Epithelial cell of esophagus (primary cell): ENCODE data around the gene INO80.
A peak's percentile ranks its signal among the peaks of the same experiment; 100 is the strongest.

Experiments used
- DNase-seq: peaks from one replicate; pipeline ENCODE4 v3.0.0; 2010; ENCODE audit warnings: low read depth
- H3K4me3 ChIP-seq: 2 replicates; pipeline ENCODE4 v1.5.1; 2011; ENCODE audit warnings: mild to moderate bottlenecking, low read length, control low read depth
- CTCF ChIP-seq: IDR thresholded peaks from 2 replicates; pipeline ENCODE4 v1.5.1; 2011; ENCODE audit warnings: low read depth, mild to moderate bottlenecking, low read length, control low read depth, inconsistent platforms; ENCODE audit not compliant: insufficient read depth; ENCODE audit errors: missing control alignments

INO80 gene

DNA sequence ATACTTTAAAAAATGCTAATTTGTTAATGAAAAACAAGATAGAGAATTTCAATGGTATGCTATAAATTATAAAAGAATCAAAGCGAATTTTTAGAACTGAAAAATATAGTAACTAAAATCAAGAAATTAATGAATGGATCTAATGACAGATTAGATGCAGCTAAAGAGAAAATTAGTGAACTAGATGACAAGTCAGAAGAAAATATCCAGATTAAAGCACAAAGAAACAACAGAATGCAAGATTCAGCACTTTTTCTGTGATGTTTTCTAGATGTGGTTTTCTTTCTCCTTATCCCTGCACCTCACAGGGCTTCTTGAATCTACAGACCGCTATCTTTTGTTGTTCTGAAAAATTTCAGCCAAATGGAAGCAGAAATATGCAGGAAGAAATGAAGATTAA is 54.4 kb downstream of the INO80 start:
- no peak for DNase-seq
- no peak for TF ChIP-seq CTCF
- H3K4me3 ChIP-seq, result no peak overlapping the region

DNA sequence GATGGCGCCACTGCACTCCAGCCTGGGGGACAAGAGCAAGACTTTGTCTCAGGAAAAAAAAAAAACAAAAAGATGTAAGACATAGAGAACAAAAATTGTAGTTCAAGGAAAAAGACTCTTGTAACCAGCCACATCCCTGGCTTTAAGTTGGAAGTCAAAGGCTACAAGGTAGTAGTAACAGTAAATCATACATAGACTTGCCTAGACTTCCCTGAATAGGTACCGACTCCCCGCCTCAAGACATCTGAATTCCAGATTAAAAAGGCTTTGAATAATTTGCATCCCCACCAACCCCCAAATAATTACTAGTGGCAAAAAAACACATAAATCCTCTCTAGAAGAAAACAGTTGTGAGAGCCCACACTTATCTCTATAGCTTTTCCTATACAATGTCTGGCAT is 55.6 kb downstream of the INO80 start:
- DNase-seq, result peak; percentile 64
- H3K4me3 ChIP-seq, result no peak overlapping the region
- TF ChIP-seq CTCF, result no peak

DNA sequence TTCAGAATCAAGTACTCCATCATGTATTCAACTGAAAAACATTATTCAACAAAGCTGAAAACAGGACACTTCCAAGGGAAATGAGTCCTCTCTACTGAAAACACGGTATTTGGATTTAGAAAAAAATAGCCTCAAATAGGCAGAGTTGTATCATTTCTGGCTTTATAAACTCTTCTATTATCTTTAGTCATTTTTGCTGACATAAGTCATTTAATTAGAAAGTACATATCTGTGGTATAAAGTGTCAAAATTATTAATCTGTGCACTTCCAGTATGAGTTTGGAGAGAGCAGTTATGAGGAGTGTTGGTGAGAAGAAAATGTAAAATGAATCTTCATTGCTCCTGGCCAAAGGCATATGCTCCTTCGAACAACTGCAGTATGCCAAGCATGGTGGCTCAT is 59.3 kb downstream of the INO80 start:
- no peak for DNase-seq
- H3K4me3 ChIP-seq, result no peak overlapping the region
- TF ChIP-seq CTCF, result no peak

DNA sequence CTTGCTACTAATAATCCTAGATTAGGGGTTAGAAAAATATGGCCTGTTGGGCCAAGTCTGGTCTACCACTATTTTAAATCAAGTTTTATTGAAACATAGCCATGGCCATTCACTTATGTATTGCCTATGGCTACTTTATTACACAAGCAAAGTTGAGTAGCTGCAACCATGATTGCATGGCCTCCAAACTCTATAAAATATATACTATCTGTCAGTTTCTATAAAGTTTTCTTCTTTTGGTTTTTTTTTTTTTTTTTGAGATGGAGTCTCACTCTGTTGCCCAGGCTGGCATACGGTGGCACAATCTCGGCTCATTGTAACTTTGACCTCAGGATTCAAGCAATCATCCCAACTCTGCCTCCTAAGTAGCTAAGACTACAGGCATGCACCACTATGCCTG is 60.4 kb downstream of the INO80 start:
- no peak overlapping the region for H3K4me3 ChIP-seq
- no peak for TF ChIP-seq CTCF
- DNase-seq, result no peak

- DNase-seq, result no peak
- H3K4me3 ChIP-seq, result no peak overlapping the region
- TF ChIP-seq CTCF, result no peak
Observed at GRCh38 chr15:41051139-41051538, 64.9 kb downstream of the INO80 start.

DNA sequence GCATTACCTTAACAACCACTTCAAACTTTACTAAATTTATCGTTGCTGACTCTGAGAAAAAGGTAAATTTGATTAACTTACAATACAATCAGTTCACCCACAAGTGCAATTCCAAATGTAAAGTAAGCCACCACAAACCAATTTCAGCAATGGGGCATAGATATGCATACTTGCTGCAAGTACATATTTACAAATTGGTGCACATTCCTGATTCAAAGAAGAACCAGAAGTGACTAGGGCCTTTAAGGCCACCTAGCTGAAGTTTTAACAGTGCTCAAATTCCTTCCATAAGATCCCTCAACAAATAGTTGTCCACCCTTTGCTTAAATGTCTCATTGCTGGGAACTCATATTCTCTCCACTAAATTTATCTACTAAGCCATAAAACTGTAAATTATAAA is 67.2 kb downstream of the INO80 start:
- TF ChIP-seq CTCF, result no peak
- DNase-seq, result no peak
- H3K4me3 ChIP-seq, result no peak overlapping the region

GRCh38 chr15:41048397-41048796 is 67.7 kb downstream of the INO80 start:
- H3K4me3 ChIP-seq, result no peak overlapping the region
- no peak for TF ChIP-seq CTCF
- no peak for DNase-seq
